CD14-positive monocyte (primary cell): ENCODE measurements around the gene PALM. TPM values are rescaled to one million over a fixed set of nuclear protein-coding genes. Genes with fewer than 3 reads are reported as not detected.

ENCODE experiments used
- DNase-seq, 3 donors: peaks; one replicate each; pipeline ENCODE4 v3.0.0-alpha.2; 2011 to 2022
- H2AFZ ChIP-seq: 2 replicates; pipeline ENCODE4 v1.6.0; 2012; ENCODE audit warnings: mild to moderate bottlenecking, low read depth, low read length, inconsistent platforms; ENCODE audit not compliant: insufficient read depth, poor library complexity, severe bottlenecking
- H3K27ac ChIP-seq, 2 donors: 1 replicate in 1 of 2; 2 replicates in 1 of 2; pipeline ENCODE4 v1.5.1; 2012 to 2013; ENCODE audit warnings: low read length in 2 of 2, control low read depth in 1 of 2, inconsistent platforms in 1 of 2, low read depth in 1 of 2, mild to moderate bottlenecking in 1 of 2
- H3K27me3 ChIP-seq, 2 donors: one replicate each; pipeline versions ENCODE4 v1.6.0 to v1.6.1; 2011 to 2013; ENCODE audit warnings: low read length in 2 of 2; ENCODE audit not compliant: control insufficient read depth in 2 of 2, insufficient read depth in 2 of 2
- H3K36me3 ChIP-seq, 2 donors: replicated peaks in 1 of 2; 1 replicate in 1 of 2; 2 replicates in 1 of 2; pipeline versions ENCODE4 v1.5.1 to v1.6.1; 2012 to 2013; ENCODE audit warnings: low read length in 2 of 2, control low read depth in 1 of 2, inconsistent platforms in 1 of 2, mild to moderate bottlenecking in 1 of 2; ENCODE audit not compliant: insufficient read depth in 2 of 2, control insufficient read depth in 1 of 2
- H3K4me1 ChIP-seq, 2 donors: 1 replicate in 1 of 2; 2 replicates in 1 of 2; pipeline versions ENCODE4 v1.5.1 to v1.6.1; 2012 to 2013; ENCODE audit warnings: low read length in 2 of 2, control low read depth in 1 of 2, inconsistent platforms in 1 of 2, mild to moderate bottlenecking in 1 of 2, moderate library complexity in 1 of 2; ENCODE audit not compliant: insufficient read depth in 2 of 2, control insufficient read depth in 1 of 2
- H3K4me2 ChIP-seq: replicated peaks from 2 replicates; pipeline ENCODE3; 2012; ENCODE audit warnings: low read length, moderate library complexity, mild to moderate bottlenecking; ENCODE audit not compliant: poor library complexity, severe bottlenecking; ENCODE audit errors: extremely low read depth
- H3K4me3 ChIP-seq, 3 experiments: fragments of 200-600 bp in 1 of 3; sonication (generic) in 1 of 3; replicated peaks in 1 of 3; 1 replicate in 2 of 3; 2 replicates in 1 of 3; pipeline ENCODE4 v1.5.1; 2011 to 2013; ENCODE audit warnings: low read length in 3 of 3, mild to moderate bottlenecking in 3 of 3, control low read depth in 2 of 3, low read depth in 2 of 3, inconsistent platforms in 1 of 3, moderate library complexity in 1 of 3
- H3K79me2 ChIP-seq: 2 replicates; pipeline ENCODE4 v1.6.0; 2012; ENCODE audit warnings: mild to moderate bottlenecking, control low read depth, inconsistent platforms, low read length, moderate library complexity; ENCODE audit not compliant: insufficient read depth
- H3K9ac ChIP-seq: 2 replicates; pipeline ENCODE4 v1.6.0; 2017; ENCODE audit warnings: low read length, mild to moderate bottlenecking; ENCODE audit not compliant: insufficient read depth, poor library complexity, severe bottlenecking
- H3K9me3 ChIP-seq, 2 donors: replicated peaks in 1 of 2; 1 replicate in 1 of 2; 2 replicates in 1 of 2; pipeline versions ENCODE4 v1.5.1 to v1.6.1; 2012 to 2013; ENCODE audit warnings: low read length in 2 of 2, control low read depth in 1 of 2; ENCODE audit not compliant: control insufficient read depth in 1 of 2, insufficient read depth in 1 of 2
- H4K20me1 ChIP-seq: 2 replicates; pipeline ENCODE4 v1.6.0; 2012; ENCODE audit warnings: mild to moderate bottlenecking, low read length, control low read depth, moderate library complexity; ENCODE audit not compliant: insufficient read depth
- H3K27ac Mint-ChIP-seq, 7 donors: one replicate each; pipeline ENCODE4 v1.8.0; 2020; ENCODE audit warnings: mild to moderate bottlenecking in 7 of 7, mixed read lengths in 7 of 7, moderate library complexity in 6 of 7, inconsistent platforms in 2 of 7
- H3K27me3 Mint-ChIP-seq, 3 donors: one replicate each; pipeline ENCODE4 v1.8.0; 2021 to 2022; ENCODE audit warnings: low read depth in 3 of 3, mild to moderate bottlenecking in 3 of 3, mixed read lengths in 3 of 3, moderate library complexity in 3 of 3, inconsistent platforms in 1 of 3
- H3K36me3 Mint-ChIP-seq, 2 donors: one replicate each; pipeline ENCODE4 v1.8.0; 2020; ENCODE audit warnings: mixed read lengths in 2 of 2, inconsistent platforms in 1 of 2, mild to moderate bottlenecking in 1 of 2
- H3K4me1 Mint-ChIP-seq: one replicate; pipeline ENCODE4 v1.8.0; 2020; ENCODE audit warnings: mild to moderate bottlenecking, mixed read lengths
- H3K4me3 Mint-ChIP-seq, 2 donors: one replicate each; pipeline ENCODE4 v1.8.0; 2020; ENCODE audit warnings: mild to moderate bottlenecking in 2 of 2, mixed read lengths in 2 of 2, moderate library complexity in 1 of 2
- H3K9me3 Mint-ChIP-seq, 7 donors: one replicate each; pipeline ENCODE4 v1.8.0; 2020 to 2022; ENCODE audit warnings: mixed read lengths in 7 of 7, mild to moderate bottlenecking in 6 of 7, moderate library complexity in 6 of 7, inconsistent platforms in 2 of 7
- CTCF ChIP-seq: fragments of 200-600 bp; IDR thresholded peaks from one replicate; pipeline ENCODE4 v1.8.0; 2022; ENCODE audit warnings: antibody characterized with exemption, mild to moderate bottlenecking
- WGBS: methylation state at CpG from one replicate; pipeline ENCODE4 v1.1.5; 2013; ENCODE audit warnings: missing lambda C conversion rate; ENCODE audit not compliant: insufficient coverage; 5-methylcytosine and 5-hydroxymethylcytosine counted together
- intact Hi-C, 2 donors: fragments of 100-400 bp; cut with micrococcal nuclease; formaldehyde crosslinking; loops; one replicate each; pipeline versions ENCODE4 v1.15.0 to v1.15.1; 2023
- polyA plus RNA-seq, 3 donors: library from polyadenylated mRNA; depleted of rRNA in 1 of 3; unstranded in 2 of 3; stranded (reverse) in 1 of 3; fragments of 300-500 nt in 2 of 3; fragments of >200 nt in 1 of 3; fragmentation: Illumina TruSeq in 2 of 3; gene quantifications; 1 replicate in 2 of 3; 2 replicates in 1 of 3; pipeline ENCODE4 v1.2.3, GENCODE V29; 2012 to 2021

The PALM gene
- polyA plus RNA-seq, 3 donors, result 0.23 TPM; not detected in 2

DNA sequence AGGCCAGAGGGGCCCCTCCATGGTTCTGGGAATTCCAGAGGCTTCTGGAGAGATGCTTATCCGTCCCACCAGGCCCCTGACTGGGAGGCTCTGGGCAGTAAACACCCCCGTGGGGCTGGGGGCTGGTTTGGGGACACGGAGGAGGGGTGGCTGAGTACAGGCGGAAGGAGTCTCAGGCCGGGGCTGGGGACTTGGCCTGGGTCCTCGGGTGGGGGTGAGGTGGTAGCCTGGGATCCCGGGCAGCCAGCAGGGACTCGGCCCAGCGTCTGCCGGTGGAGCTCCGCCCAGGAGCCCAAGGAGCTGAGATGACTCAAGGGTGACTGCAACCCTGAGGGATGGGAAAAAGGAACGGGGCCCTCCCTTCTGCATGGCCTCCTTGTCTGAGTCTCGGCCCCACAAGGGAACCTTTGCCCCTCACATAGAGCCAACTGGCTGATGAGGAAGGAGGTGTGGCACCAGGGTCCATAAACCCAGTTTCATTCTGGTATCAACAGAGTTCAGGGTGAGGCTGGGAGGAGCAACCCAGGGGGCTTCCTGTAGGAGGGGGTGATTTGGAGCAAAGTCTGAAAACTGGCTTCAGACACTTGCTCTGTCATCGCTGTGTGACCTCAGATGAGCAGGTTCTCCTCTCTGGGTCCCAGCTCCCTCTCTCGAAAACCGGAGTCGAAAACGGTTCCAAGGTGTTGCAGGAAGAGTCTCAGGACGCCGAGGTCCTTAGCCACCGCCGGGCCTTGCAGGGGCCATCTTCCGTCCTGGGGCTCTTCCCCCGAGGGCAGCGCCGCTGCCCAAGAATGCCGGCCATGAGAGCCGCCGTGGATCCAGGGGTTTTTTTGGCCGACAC, 43.0 kb downstream of the PALM start:
- no peaks in the 10 kb centered on the region for H3K36me3 Mint-ChIP-seq
- H3K27me3 ChIP-seq, result no peaks in the 10 kb centered on the region
- no peak overlapping the region for H3K4me2 ChIP-seq

More for the DNA sequence above, 43.0 kb downstream of the PALM start:
- intact Hi-C loops, result no loop called here
- no peak overlapping the region for H3K4me3 ChIP-seq
- peaks cover 15 to 17% of the 10 kb centered on the region in 2 donors for H3K4me1 ChIP-seq
- no peak for TF ChIP-seq CTCF
- no peaks in the 10 kb centered on the region for H4K20me1 ChIP-seq
- H3K9ac ChIP-seq, result no peak overlapping the region
- DNase-seq, result peak; percentile 39 to 70 (median 57)
- Mint-ChIP-seq H3K9me3 (peaks cover 7 to 21% (median 10%) of the 10 kb centered on the region in 7 donors), H3K4me1 (peaks cover 20% of the 10 kb centered on the region), H3K27ac (peak overlapping the region in 5 of 7 donors; percentile 25 to 72 (median 35)), H3K27me3 (peaks cover 2 to 12% (median 4%) of the 10 kb centered on the region in 3 donors), H3K4me3 (no peak overlapping the region)
- WGBS, result 66% methylated on average over 20 of the region's 30 CpGs
- peaks cover 7 to 23% of the 10 kb centered on the region in 2 donors for H3K9me3 ChIP-seq
- no peak overlapping the region for H3K27ac ChIP-seq
- no peaks in the 10 kb centered on the region for H3K36me3 ChIP-seq
- H2AFZ ChIP-seq, result no peak overlapping the region
- H3K79me2 ChIP-seq, result no peaks in the 10 kb centered on the region
